HG02678 (cell line): Measurements from ENCODE around the gene PARD3B.

ENCODE experiments used
- ATAC-seq: cut with Tn5 transposase; IDR thresholded peaks from one replicate; pipeline ENCODE4 v1.9.1; 2021; ENCODE audit warnings: mild to moderate bottlenecking, moderate library complexity; ENCODE audit not compliant: unreplicated experiment

PARD3B gene

DNA sequence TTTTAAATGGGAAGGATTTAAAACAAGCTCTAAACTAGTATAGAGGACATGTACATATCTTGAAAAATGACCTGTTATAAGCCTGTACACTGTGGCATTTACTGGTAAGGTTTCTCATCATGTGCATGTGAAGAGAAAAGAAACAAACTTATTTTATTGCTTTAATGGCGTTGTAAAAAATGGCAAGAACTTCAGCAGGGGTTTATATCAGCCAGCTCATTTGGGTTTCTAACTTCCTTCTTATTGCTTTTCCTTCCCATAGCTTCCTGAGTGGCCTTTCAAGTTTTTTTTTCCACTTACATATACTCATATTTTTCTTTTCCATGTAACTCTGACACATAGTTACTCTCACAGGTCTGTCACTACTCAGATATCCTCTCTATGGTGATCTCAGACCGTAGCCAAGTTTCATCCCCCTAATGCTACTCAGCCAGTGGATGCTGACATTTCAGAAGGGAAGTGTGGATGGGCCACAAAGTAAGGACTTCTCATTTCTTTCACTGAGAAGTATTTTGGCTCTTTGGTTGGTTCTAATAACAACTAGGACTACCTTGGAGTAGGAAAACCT lies 198.2 kb downstream of the PARD3B start:
- no peak for ATAC-seq

DNA sequence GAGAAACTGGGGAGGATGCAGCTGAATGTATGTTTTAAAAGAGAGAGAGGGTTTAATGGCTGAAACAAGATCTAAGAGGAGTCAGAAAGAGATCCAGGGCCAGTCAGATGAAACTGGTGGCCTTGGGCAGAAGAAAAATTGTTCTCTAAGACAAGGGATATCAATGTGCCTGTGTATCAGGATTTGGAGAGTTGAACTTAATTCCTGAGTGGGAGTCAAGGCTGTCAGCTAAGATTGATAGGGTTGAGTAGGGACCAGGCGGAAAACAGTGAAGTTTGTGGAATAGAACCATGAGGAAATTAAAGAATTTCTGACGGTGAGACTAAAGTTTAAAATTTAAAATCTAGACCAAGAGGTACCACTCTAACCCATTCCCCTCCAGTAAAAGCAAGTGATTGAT lies 199.2 kb downstream of the PARD3B start:
- ATAC-seq = no peak

DNA sequence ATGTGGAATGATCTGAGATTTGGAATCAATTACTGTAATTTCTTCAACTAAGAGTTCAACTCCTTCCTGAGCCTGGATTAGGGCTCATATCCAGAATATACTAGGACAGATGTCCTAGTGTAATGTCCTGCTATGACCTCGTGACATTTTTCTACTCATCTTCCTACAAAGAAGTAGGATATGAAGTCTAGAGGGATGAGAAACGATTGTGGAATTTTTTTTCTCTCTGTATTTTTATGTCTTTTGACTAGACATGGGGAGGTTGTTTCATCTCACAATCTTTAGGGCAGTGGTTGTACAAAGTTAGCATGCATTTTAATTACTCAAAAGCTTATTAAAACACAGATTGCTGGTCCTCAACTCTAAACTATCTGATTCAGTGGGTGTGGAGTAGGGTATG lies 203.0 kb downstream of the PARD3B start:
- ATAC-seq = no peak

DNA sequence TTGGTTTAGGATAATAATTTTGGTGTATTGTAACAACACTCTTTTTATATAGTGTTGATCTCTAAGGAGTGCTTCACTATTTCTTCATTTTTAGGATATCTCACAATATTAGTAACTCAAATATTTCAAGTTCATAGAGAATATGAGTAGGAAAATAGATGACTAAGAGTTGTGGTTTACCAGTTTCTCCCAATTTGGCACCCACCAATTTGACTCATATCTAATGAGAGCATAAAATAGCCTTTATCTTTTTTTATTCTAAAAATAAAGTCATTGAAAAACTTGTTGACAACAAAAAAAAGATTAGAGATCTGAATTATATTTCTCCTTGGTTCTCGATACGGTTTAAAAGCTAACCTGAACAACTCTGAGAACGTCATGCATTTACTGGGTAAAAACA lies 204.0 kb downstream of the PARD3B start:
- no peak for ATAC-seq

DNA sequence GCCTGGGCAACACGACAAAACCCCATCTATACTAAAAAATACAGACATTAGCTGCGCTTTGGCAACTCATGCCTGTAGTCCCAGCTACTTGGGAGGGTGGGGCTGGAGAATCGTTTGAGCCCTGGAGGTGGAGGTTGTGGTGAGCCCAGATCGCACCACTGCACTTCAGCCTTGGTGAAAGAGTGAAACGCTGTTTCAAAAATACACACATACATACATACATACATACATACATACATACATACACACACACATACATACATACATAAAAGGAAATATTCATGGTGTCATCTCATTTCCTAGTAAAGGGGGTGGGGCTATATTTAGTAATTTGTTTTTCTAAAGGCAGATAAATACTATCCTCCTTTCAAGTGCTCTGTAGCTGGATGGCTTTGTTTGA lies 205.1 kb downstream of the PARD3B start:
- no peak for ATAC-seq

DNA sequence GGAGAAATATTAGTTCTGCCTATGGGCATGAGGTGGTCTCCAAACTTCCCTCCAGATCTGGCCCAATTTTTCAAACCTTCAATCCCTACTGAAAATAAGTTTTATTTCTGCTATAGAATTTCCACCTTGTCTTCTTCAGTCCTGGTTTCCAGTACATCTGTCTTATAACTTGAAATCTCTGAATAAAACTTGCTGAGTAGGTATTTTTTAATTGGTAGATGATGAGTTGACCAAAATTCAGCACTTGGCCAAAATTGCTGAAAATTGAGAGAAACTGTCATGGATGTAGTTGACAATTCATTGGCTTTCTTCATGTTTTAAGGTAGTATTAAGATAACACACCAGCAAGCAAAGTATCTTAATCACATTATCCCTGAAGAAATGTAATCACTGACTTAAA lies 206.2 kb downstream of the PARD3B start:
- ATAC-seq = no peak

DNA sequence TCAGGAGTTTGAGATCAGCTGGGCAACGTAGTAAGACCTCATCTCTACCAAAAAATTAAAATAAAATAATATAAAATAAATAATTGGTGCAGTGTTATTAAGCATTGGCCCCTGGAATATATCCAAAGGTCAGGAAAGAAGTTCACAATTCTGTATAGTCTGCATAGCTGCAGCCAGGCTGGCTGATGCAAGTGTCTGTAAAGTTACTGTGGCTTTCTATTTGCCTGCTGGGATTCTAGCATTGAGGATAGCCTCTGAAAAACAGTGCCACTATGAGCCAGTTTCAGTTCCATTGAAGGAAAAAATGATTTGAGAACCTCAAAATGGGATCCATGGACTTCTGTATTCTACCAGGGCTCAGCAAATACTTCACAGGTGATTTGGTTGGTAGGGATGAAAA lies 208.6 kb downstream of the PARD3B start:
- ATAC-seq = no peak

DNA sequence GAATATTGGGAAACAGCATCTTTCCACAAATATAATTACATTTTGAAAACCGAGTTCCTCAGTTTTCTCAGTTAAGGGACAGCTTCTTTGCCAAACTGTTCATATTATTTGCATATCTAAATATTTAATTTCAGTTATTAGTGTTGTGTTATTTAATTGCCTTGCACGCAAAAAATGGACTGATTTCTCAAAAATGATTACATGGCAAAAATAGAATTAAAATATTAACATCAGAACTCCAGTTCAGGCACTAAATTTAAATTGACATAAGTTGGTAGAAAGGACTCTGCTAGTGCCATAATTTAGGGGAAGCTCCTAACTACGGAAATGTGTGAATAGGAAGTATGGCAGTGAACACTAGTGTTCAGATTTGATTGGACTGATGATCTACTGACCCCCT lies 209.6 kb downstream of the PARD3B start:
- ATAC-seq = no peak

DNA sequence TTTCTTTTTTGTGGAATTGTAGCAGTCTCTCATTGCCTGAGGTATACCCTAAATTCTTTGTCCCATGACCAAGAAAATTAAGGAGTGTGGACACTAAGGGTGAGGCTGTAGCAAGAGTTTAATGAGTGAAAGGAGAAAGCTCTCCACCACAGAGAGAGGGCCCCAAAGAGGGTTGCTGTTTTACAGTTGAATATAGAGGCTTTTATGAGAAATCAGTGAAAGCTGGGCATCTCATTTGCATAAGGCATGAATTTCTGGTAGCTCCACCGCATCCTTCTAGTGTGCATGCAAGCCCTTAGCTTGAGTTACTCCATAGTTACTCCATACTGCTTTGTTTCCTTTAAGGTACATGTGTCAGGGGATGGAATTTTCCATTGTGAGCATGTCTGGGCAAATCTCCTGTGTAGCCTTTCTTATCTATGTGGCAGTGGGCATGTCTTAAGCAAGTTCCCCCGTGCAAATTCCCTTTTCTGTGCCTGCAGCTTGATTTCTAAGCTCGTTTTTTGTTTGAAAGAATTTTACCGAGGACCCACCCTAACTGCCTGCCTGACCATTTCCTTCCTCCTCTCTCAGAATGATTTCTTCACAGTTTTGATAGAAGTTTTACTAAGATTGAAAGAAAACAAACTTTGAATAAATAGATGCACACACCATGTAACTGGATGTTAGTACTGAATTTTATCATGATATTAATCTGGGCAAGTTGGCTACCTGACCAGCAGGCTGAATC lies 218.9 kb downstream of the PARD3B start:
- ATAC-seq = no peak

DNA sequence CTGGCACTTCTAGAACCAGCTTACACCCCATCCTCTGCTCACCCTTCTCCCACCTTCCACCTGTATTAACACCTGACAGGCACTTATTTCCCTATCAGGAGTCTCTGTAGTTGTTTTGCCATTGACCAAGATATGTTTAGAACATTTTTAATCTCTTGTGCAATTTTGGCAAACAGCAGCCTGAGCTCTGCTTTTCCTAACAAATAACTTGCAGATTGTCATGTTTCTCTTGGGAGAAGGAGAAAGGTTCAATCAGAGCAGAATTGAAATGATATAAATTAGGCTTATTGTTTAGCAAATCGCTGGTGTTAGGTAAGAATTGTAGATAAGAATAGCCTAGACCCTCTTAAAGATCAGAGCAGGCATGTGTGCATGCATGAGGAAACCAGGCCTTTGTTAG lies 225.5 kb downstream of the PARD3B start:
- ATAC-seq = no peak

DNA sequence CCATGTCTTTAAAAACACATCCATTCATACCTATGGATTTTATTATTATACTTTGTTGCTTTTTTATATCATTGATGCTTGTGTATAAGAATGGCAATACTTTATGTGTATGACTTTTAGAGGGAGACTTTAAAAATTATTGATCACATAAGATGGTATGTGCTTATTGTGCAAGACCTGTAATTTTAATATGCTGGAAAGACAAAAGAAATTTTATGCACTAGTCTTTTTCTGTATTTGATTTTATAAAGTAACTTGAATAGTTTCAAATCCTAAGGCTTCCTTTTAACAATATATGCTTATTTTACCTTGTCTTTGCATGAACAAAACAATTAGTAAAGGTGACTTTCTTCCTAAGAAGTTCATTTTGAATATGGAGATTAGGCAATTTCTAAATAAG lies 226.4 kb downstream of the PARD3B start:
- no peak for ATAC-seq

DNA sequence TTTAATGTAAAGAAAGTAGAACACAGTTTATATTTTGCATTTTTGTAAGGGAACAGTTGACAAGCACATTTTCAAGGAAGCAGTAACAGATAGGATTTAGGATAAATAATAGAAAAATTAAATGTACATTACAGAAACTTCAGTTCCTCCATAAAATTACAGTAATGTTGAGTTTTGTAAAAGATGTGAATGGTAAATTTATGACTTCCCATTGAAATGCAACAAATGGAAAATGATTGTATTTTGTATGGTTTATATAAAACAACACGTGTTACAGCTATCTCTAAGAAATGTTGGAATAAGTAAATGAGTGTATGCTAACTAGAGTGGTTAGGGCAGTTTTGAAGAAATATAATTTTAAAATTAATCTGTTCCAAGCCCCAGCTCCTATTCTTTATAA lies 227.3 kb downstream of the PARD3B start:
- ATAC-seq = no peak

DNA sequence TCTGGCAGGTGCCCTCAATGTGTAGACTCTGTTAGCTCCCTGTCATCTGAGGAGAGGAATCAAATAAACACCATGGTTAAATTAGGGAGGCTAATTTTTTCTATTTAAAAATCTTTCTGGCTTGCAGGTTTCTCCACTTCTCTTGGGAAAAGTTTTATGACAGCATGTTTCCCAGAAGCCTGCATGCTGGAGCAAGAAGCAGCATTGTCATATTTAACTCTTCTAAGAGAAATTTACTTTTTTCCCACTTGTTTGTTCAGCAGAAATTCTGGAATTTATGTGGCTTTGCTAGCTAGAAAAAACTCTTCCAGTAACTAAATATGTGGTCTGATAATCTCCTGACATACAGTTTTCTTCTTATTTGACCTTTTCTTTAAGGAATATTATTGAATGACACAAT lies 230.5 kb downstream of the PARD3B start:
- no peak for ATAC-seq

DNA sequence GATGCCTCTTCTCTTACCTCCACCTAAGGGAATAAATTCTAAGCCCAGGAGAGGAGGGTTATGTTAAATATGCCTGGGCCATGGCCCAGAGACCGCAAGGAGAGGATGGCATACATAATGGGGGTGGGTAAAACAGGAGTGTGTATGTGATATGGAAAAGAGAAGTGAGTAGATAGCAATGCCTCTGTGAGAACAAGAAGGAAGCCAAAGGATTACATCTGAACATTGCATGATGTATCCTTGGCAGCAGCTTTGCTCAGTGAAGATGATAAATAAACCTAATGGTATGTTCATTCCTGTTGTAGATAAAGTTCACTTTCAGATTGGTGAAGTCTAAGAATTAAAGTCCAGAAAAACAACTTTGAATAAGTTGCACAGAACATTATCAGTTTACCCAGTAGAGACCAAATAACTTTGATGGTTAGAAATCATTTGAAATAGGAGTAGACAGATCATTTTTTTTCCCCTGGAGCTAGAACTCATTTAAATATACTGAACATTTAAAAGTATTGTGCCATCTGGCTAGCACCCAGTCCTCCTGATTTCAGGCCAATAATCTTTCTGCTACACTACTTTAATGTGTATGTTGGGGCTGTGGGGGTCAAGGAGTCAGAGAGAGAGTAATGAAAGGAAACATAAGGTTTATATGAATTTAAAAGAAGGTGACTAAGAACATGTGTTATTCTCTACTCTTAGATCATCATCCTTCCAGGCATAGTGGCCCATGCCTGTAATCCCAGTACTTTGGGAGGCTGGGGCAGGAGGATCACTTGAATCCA lies 231.7 kb downstream of the PARD3B start:
- no peak for ATAC-seq

DNA sequence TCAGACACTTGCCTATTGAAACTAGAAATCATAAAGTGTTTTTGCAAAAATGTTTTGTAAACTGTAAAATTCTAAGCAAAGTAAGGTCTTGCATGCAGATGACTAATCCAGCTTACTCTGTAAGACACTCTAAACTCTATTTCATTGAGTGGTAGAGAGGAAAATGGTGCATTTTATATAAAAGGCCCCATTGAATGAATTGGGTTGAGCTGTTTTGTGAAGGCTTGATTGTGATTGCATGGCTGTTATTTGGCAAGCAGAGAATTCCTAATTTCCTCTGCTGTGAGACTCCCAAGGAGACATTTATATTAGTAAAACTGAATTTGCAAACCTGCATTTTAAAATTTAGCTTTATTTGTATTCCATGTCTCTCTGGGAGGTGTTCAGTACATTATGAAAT lies 234.5 kb downstream of the PARD3B start:
- ATAC-seq = no peak

DNA sequence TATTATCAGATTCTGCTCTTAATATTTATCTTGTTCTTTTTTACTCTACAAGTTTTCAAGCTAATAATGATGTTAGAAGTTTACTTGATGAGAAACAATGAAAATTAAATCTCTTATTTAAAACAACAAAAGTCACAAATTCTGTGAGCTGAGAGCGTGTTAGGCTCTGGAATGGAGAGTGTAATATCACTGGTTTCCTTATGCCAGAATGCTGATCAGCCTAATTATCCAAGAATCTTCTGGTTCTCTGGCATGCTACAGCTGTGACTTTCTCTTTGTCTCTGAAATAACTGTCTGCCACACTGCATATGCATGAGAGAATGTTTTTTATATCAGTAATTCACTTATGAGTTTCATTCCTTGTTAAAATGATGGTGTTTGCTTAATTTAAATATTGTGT lies 236.7 kb downstream of the PARD3B start:
- no peak for ATAC-seq

DNA sequence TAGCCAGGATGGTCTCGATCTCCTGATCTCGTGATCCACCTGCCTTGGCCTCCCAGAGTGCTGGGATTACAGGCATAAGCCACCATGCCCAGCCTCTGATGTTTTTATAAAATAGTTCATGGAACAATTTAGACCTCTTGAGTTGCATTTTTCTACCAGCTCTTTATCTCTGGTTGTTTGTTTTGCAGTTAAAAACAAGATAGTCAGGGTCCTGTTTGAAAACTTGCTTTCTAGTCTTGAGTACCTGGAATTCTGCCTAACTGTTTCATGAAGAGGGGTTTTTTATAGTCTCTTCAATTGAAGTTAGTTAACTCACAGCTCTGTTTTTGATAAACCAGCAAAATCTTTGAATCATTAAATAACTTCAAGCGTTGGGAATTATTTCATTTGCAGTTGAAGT lies 244.8 kb downstream of the PARD3B start:
- ATAC-seq = no peak

DNA sequence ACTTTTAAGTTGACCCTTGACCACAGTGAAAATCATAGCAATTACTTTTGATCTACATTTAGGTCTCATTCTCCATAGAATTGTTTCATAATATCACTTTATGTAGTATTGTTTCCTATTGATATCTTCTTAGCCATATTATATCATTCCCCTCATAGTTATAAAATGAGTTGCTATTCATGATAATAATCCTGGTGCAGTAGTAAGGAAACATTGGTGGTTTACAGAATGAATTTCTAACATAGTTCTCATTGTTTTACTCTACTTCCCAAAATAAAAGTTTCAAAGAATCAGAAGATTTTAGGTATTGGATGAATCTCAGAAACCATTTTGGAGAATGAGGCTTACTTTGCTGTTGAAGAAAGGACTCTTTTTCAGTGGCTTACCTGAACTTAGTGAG lies 246.0 kb downstream of the PARD3B start:
- no peak for ATAC-seq

DNA sequence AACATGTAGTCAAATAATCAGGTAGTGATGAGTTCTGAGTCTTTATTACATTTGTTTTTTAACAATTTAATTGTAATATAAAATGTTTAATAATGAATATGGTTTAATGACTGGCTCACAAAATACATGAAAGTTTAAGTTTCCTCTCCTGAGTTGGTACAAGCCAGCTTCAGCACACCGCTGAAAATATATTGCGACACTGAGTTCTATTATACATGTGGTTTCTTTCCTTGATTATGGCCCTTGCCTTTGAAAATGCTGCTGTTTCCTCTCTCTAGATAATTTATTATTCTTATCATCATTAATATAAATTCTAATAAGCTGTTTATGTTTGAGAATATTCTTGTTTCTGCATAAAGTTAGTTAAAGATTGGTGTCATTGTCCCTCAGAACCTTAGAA lies 249.3 kb downstream of the PARD3B start:
- ATAC-seq = no peak

DNA sequence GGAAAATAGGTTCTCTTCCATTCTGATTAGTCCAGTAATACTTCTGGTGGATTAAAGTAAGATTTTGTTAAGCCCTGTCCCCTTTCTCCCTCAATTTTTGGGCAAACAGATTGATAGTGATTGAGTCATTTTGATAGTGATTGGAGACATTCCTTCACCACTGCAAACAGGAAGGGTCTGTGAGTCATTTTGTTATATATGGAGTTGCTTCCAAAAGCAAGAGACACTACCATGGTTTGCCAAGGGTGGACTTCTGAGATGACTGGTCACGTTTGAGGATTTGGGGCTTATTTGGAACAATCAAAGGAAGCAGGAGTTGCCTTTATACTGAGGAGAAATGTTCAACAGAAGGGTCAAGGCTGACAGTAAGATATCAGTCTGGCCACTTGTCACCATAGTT lies 249.9 kb downstream of the PARD3B start:
- ATAC-seq = no peak

DNA sequence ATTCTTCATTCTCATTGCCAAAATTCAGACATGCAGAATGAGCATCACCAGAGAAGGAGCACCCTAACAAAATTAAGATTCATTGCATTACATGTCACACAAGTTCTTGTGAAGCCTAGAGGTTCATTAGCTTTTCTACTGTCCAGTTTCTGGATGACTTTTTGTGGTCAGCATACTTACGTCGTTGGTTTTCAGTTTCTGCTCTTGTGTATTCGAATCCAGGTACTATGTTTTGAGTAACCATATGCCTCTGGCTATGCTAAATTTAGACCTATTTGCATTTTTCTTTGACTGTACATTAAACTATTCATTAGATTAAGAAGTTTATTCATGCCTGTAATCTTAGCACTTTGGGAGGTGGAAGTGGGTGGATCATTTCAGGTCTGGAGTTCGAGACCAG lies 251.3 kb downstream of the PARD3B start:
- ATAC-seq = peak; percentile 81

DNA sequence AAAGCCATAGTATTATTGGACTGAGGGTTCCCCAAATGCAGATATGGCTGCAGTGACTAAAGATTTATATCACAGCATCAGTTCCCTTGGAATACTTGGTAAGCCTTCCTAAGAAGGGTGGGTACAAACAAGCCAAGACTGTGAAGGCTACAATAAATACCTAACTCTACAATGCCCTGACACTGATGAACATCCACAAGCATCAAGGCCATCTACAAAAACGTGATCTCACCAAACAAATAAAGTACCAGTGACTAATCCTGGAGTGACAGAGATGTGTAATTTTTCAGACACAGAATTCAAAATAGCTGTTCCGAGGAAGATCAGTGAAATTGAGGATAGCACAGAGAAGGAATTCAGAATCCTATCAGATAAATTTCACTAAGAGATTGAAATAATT lies 254.5 kb downstream of the PARD3B start:
- ATAC-seq = no peak
